Suprapubic skin (tissue), 4 donors: ENCODE results near the gene DGCR2.

ENCODE experiments used
- EP300 ChIP-seq: sonication (generic); formaldehyde crosslinking; IDR thresholded peaks from one replicate; pipeline ENCODE4 v1.6.1; 2017; ENCODE audit warnings: antibody characterized with exemption
- POLR2A ChIP-seq, 2 donors: fragments of 450-650 bp; IDR thresholded peaks; one replicate each; pipeline ENCODE4 v1.6.1; 2017; ENCODE audit warnings: antibody characterized with exemption in 2 of 2, mild to moderate bottlenecking in 2 of 2, moderate library complexity in 2 of 2
- POLR2AphosphoS5 ChIP-seq, 3 donors: sonication (generic); formaldehyde crosslinking; IDR thresholded peaks; one replicate each; pipeline ENCODE4 v1.6.1; 2017; ENCODE audit warnings: antibody characterized with exemption in 3 of 3
- TF ChIP-seq, protein P1 (sequence below), 2 donors: fragments of 200-600 bp in 1 of 2; fragments of 450-650 bp in 1 of 2; sonication (generic) in 1 of 2; IDR thresholded peaks; one replicate each; pipeline ENCODE4 v1.5.1; 2016 to 2019; ENCODE audit warnings: antibody characterized with exemption in 2 of 2, mild to moderate bottlenecking in 1 of 2, moderate library complexity in 1 of 2

DNA sequence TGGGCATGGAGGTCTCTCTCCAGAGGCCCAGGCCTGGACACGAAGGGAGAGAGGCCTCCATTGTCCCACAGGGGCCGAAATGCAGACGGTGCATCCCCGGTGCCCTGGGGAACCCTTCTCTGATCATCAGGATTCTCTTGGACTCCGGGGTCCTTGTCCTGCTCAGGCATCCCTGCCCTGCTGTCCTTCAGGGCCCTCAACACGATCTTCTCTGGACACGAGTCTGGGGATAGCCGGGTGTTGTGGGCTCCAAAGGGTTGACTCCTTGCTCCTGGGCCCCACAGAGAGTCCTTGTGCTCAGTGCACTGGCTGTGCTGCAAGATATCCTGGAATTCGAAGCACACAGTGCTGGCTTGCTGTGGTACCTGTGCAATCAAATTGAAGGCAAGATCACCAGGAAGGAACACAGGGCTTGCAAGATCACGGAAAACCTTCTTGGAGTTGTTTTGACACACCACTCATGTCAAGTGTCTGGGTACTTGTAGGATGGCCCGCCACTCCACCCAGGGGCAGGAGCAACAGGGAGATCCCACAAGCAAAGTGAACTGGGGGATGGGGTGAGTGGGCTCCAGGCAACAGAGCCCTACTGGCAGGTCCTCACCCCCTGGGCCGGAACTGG, 124.8 kb downstream of the DGCR2 start:
- TF ChIP-seq, protein P1, sequence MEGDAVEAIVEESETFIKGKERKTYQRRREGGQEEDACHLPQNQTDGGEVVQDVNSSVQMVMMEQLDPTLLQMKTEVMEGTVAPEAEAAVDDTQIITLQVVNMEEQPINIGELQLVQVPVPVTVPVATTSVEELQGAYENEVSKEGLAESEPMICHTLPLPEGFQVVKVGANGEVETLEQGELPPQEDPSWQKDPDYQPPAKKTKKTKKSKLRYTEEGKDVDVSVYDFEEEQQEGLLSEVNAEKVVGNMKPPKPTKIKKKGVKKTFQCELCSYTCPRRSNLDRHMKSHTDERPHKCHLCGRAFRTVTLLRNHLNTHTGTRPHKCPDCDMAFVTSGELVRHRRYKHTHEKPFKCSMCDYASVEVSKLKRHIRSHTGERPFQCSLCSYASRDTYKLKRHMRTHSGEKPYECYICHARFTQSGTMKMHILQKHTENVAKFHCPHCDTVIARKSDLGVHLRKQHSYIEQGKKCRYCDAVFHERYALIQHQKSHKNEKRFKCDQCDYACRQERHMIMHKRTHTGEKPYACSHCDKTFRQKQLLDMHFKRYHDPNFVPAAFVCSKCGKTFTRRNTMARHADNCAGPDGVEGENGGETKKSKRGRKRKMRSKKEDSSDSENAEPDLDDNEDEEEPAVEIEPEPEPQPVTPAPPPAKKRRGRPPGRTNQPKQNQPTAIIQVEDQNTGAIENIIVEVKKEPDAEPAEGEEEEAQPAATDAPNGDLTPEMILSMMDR (IDR thresholded peaks at IDR 0.05), result no peak
- no peak for TF ChIP-seq EP300
- TF ChIP-seq POLR2A (IDR thresholded peaks at IDR 0.05), result no peak
- no peak for TF ChIP-seq POLR2AphosphoS5 (IDR thresholded peaks at IDR 0.05)
